K562 (cell line): ENCODE measurements around the gene EMILIN1. TPM values are rescaled to one million over a fixed set of nuclear protein-coding genes. Genes with fewer than 3 reads are reported as not detected.

Experiments used
- ATF1 ChIP-seq, 2 experiments: fragments of 450-650 bp in 1 of 2; IDR thresholded peaks; 2 replicates each; pipeline ENCODE4 v1.6.1; 2016; ENCODE audit warnings: missing compliant biosample characterization in 1 of 2, missing genetic modification characterization in 1 of 2
- BMI1 ChIP-seq: fragments of 150-350 bp; IDR thresholded peaks from 2 replicates; pipeline ENCODE4 v1.6.1; 2014; ENCODE audit warnings: low read length
- CC2D1A ChIP-seq: fragments of 450-650 bp; IDR thresholded peaks from 2 replicates; pipeline ENCODE4 v1.6.1; 2017; ENCODE audit warnings: mild to moderate bottlenecking
- ELF2 ChIP-seq: fragments of 250-450 bp; sonication (Bioruptor Pico); IDR thresholded peaks from 2 replicates; pipeline ENCODE4 v1.5.0; 2021; ENCODE audit warnings: mild to moderate bottlenecking
- FOXM1 ChIP-seq, 2 experiments: fragments of 450-650 bp in 1 of 2; sonication (generic) in 1 of 2; formaldehyde crosslinking in 1 of 2; IDR thresholded peaks; 2 replicates each; pipeline versions ENCODE4 v1.6.1 to v1.9.0; 2017 to 2022; ENCODE audit warnings: low read depth in 2 of 2, mild to moderate bottlenecking in 2 of 2, missing genetic modification reagents in 1 of 2, moderate library complexity in 1 of 2
- HNRNPK ChIP-seq: fragments of 200-400 bp; formaldehyde crosslinking; IDR thresholded peaks from one replicate; pipeline ENCODE4 v1.6.1; 2018; ENCODE audit warnings: mild to moderate bottlenecking, low read depth, low read length; ENCODE audit not compliant: poor library complexity, severe bottlenecking
- HNRNPL ChIP-seq: fragments of 200-400 bp; formaldehyde crosslinking; IDR thresholded peaks from 2 replicates; pipeline ENCODE4 v1.6.1; 2017; ENCODE audit warnings: low read depth, mild to moderate bottlenecking, low read length
- NFXL1 ChIP-seq: fragments of 450-650 bp; formaldehyde crosslinking; IDR thresholded peaks from 2 replicates; pipeline ENCODE4 v1.4.0; 2021; ENCODE audit warnings: mild to moderate bottlenecking
- POLR2B ChIP-seq: fragments of 450-650 bp; IDR thresholded peaks from 2 replicates; pipeline ENCODE4 v1.6.1; 2018; ENCODE audit warnings: low read depth; ENCODE audit not compliant: partially characterized antibody
- SAP30 ChIP-seq: fragments of 200-600 bp; sonication (generic); IDR thresholded peaks from 2 replicates; pipeline ENCODE4 v1.6.1; 2012; ENCODE audit warnings: borderline replicate concordance, low read depth, mild to moderate bottlenecking, moderate library complexity, low read length, control low read depth, inconsistent platforms; ENCODE audit not compliant: insufficient read depth, poor library complexity, severe bottlenecking
- SRSF3 ChIP-seq: fragments of 200-400 bp; formaldehyde crosslinking; IDR thresholded peaks from 2 replicates; pipeline ENCODE4 v1.6.1; 2016; ENCODE audit warnings: mild to moderate bottlenecking, low read length, moderate library complexity; ENCODE audit not compliant: insufficient read depth
- TEAD1 ChIP-seq, 2 experiments: fragments of 450-650 bp in 1 of 2; sonication (generic) in 1 of 2; formaldehyde crosslinking; IDR thresholded peaks; 2 replicates each; pipeline versions ENCODE4 v1.4.0 to v1.8.0; 2020 to 2022; ENCODE audit warnings: mild to moderate bottlenecking in 2 of 2, missing genetic modification reagents in 1 of 2
- YY1 ChIP-seq, 3 experiments: IDR thresholded peaks; 2 replicates each; pipeline ENCODE4 v1.6.1; 2011; ENCODE audit warnings: low read length in 2 of 3, mild to moderate bottlenecking in 2 of 3, moderate library complexity in 2 of 3, borderline replicate concordance in 1 of 3, control low read depth in 1 of 3, low read depth in 1 of 3; ENCODE audit not compliant: insufficient read depth in 3 of 3, insufficient replicate concordance in 2 of 3, control insufficient read depth in 1 of 3, insufficient read length in 1 of 3; ENCODE audit errors: extremely low read depth in 1 of 3
- ZNF431 ChIP-seq: sonication (generic); formaldehyde crosslinking; IDR thresholded peaks from 2 replicates; pipeline ENCODE4 v1.8.0; 2022; ENCODE audit warnings: mild to moderate bottlenecking, missing genetic modification reagents
- ZNF584 ChIP-seq: fragments of 200-800 bp; sonication (Bioruptor generic); IDR thresholded peaks from 2 replicates; pipeline ENCODE4 v1.6.1; 2016; ENCODE audit warnings: low read depth, mild to moderate bottlenecking, missing genetic modification characterization, missing compliant biosample characterization
- ZNF780A ChIP-seq: fragments of 250-450 bp; sonication (Bioruptor Pico); IDR thresholded peaks from 2 replicates; pipeline ENCODE4 v1.5.0; 2021; ENCODE audit warnings: mild to moderate bottlenecking
- polyA plus RNA-seq, 8 experiments: library from polyadenylated mRNA; depleted of rRNA in 4 of 8; stranded (reverse) in 5 of 8; unstranded in 3 of 8; fragments of >200 nt; fragmentation: Nextera tagmentation in 2 of 8; fragmentation: Illumina TruSeq in 1 of 8; extraction: Ambion mirVana in 2 of 8; extraction: Trizol in 1 of 8; gene quantifications; 2 replicates each; pipeline versions ENCODE4 v1.2.1 to v1.2.3, GENCODE V29; 2011 to 2014; ENCODE audit warnings: inconsistent platforms in 1 of 8, missing spikeins in 1 of 8
- total RNA-seq, 7 experiments: library from RNA; depleted of rRNA in 6 of 7; stranded (reverse); fragments of >200 nt in 6 of 7; fragmentation: Illumina TruSeq in 2 of 7; extraction: Trizol in 2 of 7; gene quantifications; 2 replicates each; pipeline versions ENCODE4 v1.2.1 to v1.2.3, GENCODE V29; 2011 to 2021; ENCODE audit warnings: low replicate concordance in 1 of 7
- TF ChIP-seq, protein P1 (sequence below), 2 experiments: fragments of 450-650 bp in 1 of 2; sonication (generic) in 1 of 2; formaldehyde crosslinking in 1 of 2; IDR thresholded peaks; 2 replicates each; pipeline versions ENCODE4 v1.7.1 to v1.9.0; 2016 to 2022; ENCODE audit warnings: inconsistent platforms in 1 of 2, mild to moderate bottlenecking in 1 of 2, missing genetic modification reagents in 1 of 2

The EMILIN1 gene
- total and polyA plus RNA-seq, 9 of the 15 experiments (the other 6 are each of a cell fraction or from before 2014, with no cell fraction given): 0.04 to 2.7 (median 0.54) TPM; not detected in 2

DNA sequence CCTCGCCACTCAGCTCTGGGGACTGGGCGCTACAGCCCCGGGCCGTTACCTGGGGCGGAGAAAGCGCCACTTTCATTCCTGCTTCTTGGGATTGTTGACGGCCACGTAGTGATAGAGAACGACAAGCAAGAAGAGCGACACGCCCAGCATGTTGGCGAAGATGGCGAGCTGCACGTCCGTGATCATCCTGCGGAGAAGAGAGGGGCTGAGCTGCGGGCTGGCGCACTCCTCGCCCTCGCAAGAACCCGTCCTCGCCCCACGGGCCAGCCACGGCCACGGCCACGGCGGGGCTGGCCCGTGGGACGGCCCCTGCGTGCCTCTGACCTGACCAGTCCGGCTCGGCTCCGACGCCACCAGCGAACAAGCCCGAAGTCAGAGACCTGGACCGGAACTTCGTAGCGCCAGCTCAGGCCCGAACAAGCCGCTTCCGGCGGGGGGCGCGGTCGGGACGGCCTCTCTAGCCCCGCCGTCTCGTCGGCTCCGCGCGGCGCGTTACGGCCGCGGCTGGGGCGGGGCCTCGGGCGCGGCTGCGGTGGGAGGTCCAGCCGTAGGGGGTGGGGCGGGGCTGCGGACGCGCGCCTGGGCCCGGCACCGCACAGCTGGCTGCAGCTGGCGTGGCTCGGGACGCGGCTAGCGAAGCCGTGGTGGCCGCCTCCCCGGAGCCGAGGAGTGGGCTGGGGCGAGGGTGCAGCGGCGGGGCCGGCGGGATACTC is 7.0 kb upstream of the EMILIN1 start, which contains the start of gene OST4 (continued):
- TF ChIP-seq ZNF780A (CRISPR knock-in tag) (no peak), BMI1 (no peak), ZNF431 (CRISPR knock-in tag) (no peak), TEAD1 (CRISPR knock-in tag; IDR thresholded peaks at IDR 0.05) (peak in 1 of 2 experiments; percentile 59; a peak in 1 of 4 replicates), YY1 (IDR thresholded peaks at IDR 0.05; ENCODE audit: borderline replicate concordance in 1 of 3, control insufficient read depth in 1 of 3, extremely low read depth in 1 of 3, insufficient read depth in 3 of 3, insufficient read length in 1 of 3, insufficient replicate concordance in 2 of 3, low read depth in 1 of 3, low read length in 2 of 3) (peak in 2 of 3 experiments; percentile 46 to 77), CC2D1A (no peak), NFXL1 (no peak), FOXM1 (IDR thresholded peaks at IDR 0.05; ENCODE audit: low read depth) (no peak), FOXM1 (CRISPR knock-in tag; IDR thresholded peaks at IDR 0.05; ENCODE audit: low read depth) (0 out of 2 replicates have a peak, but pooled peaks have one; percentile 74), SRSF3 (0 out of 2 replicates have a peak, but pooled peaks have one; percentile 36), HNRNPK (peak; percentile 93), ELF2 (CRISPR knock-in tag) (peak; percentile 49; the same call in 1 of the 2 replicates), ATF1 (CRISPR knock-in tag; IDR thresholded peaks at IDR 0.05) (peak; percentile 39; the same call in 1 of the 2 replicates), ATF1 (tag; IDR thresholded peaks at IDR 0.05) (peak; percentile 93), HNRNPL (no peak), POLR2B (peak; percentile 88), SAP30 (peak; percentile 75), ZNF584 (CRISPR knock-in tag) (0 out of 2 replicates have a peak, but pooled peaks have one; percentile 44)
- TF ChIP-seq, protein P1, sequence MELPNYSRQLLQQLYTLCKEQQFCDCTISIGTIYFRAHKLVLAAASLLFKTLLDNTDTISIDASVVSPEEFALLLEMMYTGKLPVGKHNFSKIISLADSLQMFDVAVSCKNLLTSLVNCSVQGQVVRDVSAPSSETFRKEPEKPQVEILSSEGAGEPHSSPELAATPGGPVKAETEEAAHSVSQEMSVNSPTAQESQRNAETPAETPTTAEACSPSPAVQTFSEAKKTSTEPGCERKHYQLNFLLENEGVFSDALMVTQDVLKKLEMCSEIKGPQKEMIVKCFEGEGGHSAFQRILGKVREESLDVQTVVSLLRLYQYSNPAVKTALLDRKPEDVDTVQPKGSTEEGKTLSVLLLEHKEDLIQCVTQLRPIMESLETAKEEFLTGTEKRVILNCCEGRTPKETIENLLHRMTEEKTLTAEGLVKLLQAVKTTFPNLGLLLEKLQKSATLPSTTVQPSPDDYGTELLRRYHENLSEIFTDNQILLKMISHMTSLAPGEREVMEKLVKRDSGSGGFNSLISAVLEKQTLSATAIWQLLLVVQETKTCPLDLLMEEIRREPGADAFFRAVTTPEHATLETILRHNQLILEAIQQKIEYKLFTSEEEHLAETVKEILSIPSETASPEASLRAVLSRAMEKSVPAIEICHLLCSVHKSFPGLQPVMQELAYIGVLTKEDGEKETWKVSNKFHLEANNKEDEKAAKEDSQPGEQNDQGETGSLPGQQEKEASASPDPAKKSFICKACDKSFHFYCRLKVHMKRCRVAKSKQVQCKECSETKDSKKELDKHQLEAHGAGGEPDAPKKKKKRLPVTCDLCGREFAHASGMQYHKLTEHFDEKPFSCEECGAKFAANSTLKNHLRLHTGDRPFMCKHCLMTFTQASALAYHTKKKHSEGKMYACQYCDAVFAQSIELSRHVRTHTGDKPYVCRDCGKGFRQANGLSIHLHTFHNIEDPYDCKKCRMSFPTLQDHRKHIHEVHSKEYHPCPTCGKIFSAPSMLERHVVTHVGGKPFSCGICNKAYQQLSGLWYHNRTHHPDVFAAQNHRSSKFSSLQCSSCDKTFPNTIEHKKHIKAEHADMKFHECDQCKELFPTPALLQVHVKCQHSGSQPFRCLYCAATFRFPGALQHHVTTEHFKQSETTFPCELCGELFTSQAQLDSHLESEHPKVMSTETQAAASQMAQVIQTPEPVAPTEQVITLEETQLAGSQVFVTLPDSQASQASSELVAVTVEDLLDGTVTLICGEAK (IDR thresholded peaks at IDR 0.05): peak; percentile 95
- TF ChIP-seq, protein P1 (CRISPR knock-in tag; IDR thresholded peaks at IDR 0.05): no peak
